Esophagus muscularis mucosa (tissue), 4 donors: Measurements from ENCODE around the gene SLC35G6. TPM values are rescaled to one million over a fixed set of nuclear protein-coding genes. Genes with fewer than 3 reads are reported as not detected.
"Not testable (repeated sequence)": the region's sequence is repeated elsewhere in the genome, so short reads cannot be mapped to it uniquely, and the experiment has no call there.

ENCODE experiments used
- DNase-seq: peaks from one replicate; pipeline ENCODE4 v3.0.0-alpha.2; 2017; ENCODE audit errors: extremely low spot score
- H3K27ac ChIP-seq, 4 donors: fragments of 200-600 bp; sonication (generic); replicated peaks in 1 of 4; 1 replicate in 3 of 4; 2 replicates in 1 of 4; pipeline ENCODE4 v1.5.1; 2016 to 2019; ENCODE audit warnings: mild to moderate bottlenecking in 1 of 4
- H3K27me3 ChIP-seq, 4 donors: fragments of 200-600 bp; sonication (generic); one replicate each; pipeline versions ENCODE4 v1.5.1 to v1.6.0; 2016 to 2019
- H3K36me3 ChIP-seq, 4 donors: fragments of 200-600 bp; sonication (generic); one replicate each; pipeline ENCODE4 v1.5.1; 2016 to 2019
- H3K4me1 ChIP-seq, 4 donors: fragments of 200-600 bp; sonication (generic); one replicate each; pipeline ENCODE4 v1.5.1; 2016 to 2019
- H3K4me3 ChIP-seq, 4 donors: fragments of 200-600 bp; sonication (generic); 1 replicate in 2 of 4; 2 replicates in 2 of 4; pipeline ENCODE4 v1.5.1; 2016 to 2019; ENCODE audit warnings: mild to moderate bottlenecking in 4 of 4, moderate library complexity in 1 of 4
- H3K9me3 ChIP-seq, 4 donors: fragments of 200-600 bp; sonication (generic); 1 replicate in 3 of 4; 2 replicates in 1 of 4; pipeline ENCODE4 v1.5.1; 2016 to 2019
- CTCF ChIP-seq, 3 experiments: fragments of 200-600 bp in 2 of 3; fragments of 450-650 bp in 1 of 3; sonication (generic) in 2 of 3; IDR thresholded peaks; one replicate each; pipeline ENCODE4 v1.5.1; 2017 to 2019; ENCODE audit warnings: antibody characterized with exemption in 3 of 3, mild to moderate bottlenecking in 2 of 3, moderate library complexity in 1 of 3
- EP300 ChIP-seq: sonication (generic); formaldehyde crosslinking; IDR thresholded peaks from one replicate; pipeline ENCODE4 v1.6.1; 2017; ENCODE audit warnings: antibody characterized with exemption
- POLR2A ChIP-seq: fragments of 450-650 bp; IDR thresholded peaks from one replicate; pipeline ENCODE4 v1.6.1; 2017; ENCODE audit warnings: antibody characterized with exemption, moderate library complexity, mild to moderate bottlenecking, low read depth
- POLR2AphosphoS5 ChIP-seq, 2 donors: sonication (generic); formaldehyde crosslinking; IDR thresholded peaks; one replicate each; pipeline ENCODE4 v1.6.1; 2017; ENCODE audit warnings: antibody characterized with exemption in 2 of 2
- WGBS: methylation state at CpG from one replicate; pipeline ENCODE4 v1.1.5; 2018; 5-methylcytosine and 5-hydroxymethylcytosine counted together
- intact Hi-C: fragments of 100-400 bp; cut with DNase I; formaldehyde crosslinking; loops from one replicate; pipeline ENCODE4 v1.15.1; 2023
- total RNA-seq, 4 donors: library from RNA; depleted of rRNA; stranded (reverse); fragments of >200 nt; gene quantifications; one replicate each; pipeline versions ENCODE4 v1.1.0 to v1.2.1, GENCODE V29; 2016

The SLC35G6 gene
- total RNA-seq: not detected

GRCh38 chr17:7481275-7481674 lies at the start of gene SLC35G6:
Gene SLC35G6 (plus strand): TSS chr17:7481446. CDS start chr17:7481517, 71 bp downstream.
- Histone ChIP-seq H3K4me1 (peaks cover 59 to 75% (median 73%) of the 10 kb centered on the region in 4 donors), H3K27ac (peak within 1 kb of the TSS; percentile 100), H3K4me3 (peak within 1 kb of the TSS; percentile 96 to 100 (median 100))
- H3K36me3 ChIP-seq, DNase-seq, H3K27me3 ChIP-seq, intact Hi-C loops, H3K9me3 ChIP-seq: not testable (repeated sequence)
- WGBS: 99% methylated on average over 4 of the region's 4 CpGs

GRCh38 chr17:7432296-7432695 lies 49.0 kb upstream of the SLC35G6 start:
- 96% methylated on average over 7 of the region's 11 CpGs for WGBS
- no peak for TF ChIP-seq CTCF (IDR thresholded peaks at IDR 0.05)
- TF ChIP-seq POLR2AphosphoS5 (IDR thresholded peaks at IDR 0.05): no peak
- TF ChIP-seq POLR2A: no peak
- TF ChIP-seq EP300: no peak
- peaks cover 0 to 46% (median under 1%) of the 10 kb centered on the region in 4 donors for H3K27me3 ChIP-seq
- intact Hi-C loops: no loop called here
- peaks cover 20 to 27% (median 27%) of the 10 kb centered on the region in 4 donors for H3K4me1 ChIP-seq
- DNase-seq: no peak
- no peak overlapping the region for H3K27ac ChIP-seq
- no peak overlapping the region for H3K4me3 ChIP-seq
- no peaks in the 10 kb centered on the region for H3K36me3 ChIP-seq
- no peaks in the 10 kb centered on the region for H3K9me3 ChIP-seq

GRCh38 chr17:7435676-7436555 lies 45.3 kb upstream of the SLC35G6 start:
- Histone ChIP-seq H3K4me3 (peak overlapping the region; percentile 41 to 62 (median 46)), H3K27ac (peak overlapping the region; percentile 27 to 64 (median 54)), H3K27me3 (peaks cover 0 to 82% (median 32%) of the 10 kb centered on the region in 4 donors), H3K36me3 (no peaks in the 10 kb centered on the region), H3K9me3 (no peaks in the 10 kb centered on the region), H3K4me1 (peaks cover 57 to 63% (median 61%) of the 10 kb centered on the region in 4 donors)
- DNase-seq: no peak
- 15% methylated on average over 34 of the region's 49 CpGs for WGBS
- TF ChIP-seq POLR2A: no peak
- TF ChIP-seq EP300: no peak
- no peak for TF ChIP-seq POLR2AphosphoS5 (IDR thresholded peaks at IDR 0.05)
- peak in 1 of 3 experiments; percentile 5 for TF ChIP-seq CTCF (IDR thresholded peaks at IDR 0.05)
- intact Hi-C loops: loop anchor here (2.0 to 5.0 kb wide), 4 partner anchors 31 to 121 kb away; partner anchors contain the start of genes TMEM256 and TNFSF13

GRCh38 chr17:7436556-7437368 lies 44.5 kb upstream of the SLC35G6 start:
- DNase-seq: no peak
- peak overlapping the region; percentile 41 to 62 (median 46) for H3K4me3 ChIP-seq
- H3K36me3 ChIP-seq: no peaks in the 10 kb centered on the region
- H3K27me3 ChIP-seq: peaks cover 0 to 90% (median 37%) of the 10 kb centered on the region in 4 donors
- intact Hi-C loops: loop anchor here (2.0 to 5.0 kb wide), 4 partner anchors 32 to 121 kb away; partner anchors contain the start of genes TMEM256 and TNFSF13
- peaks cover 57 to 71% (median 67%) of the 10 kb centered on the region in 4 donors for H3K4me1 ChIP-seq
- TF ChIP-seq POLR2A (no peak), EP300 (no peak), POLR2AphosphoS5 (IDR thresholded peaks at IDR 0.05) (peak; percentile 54 to 58), CTCF (IDR thresholded peaks at IDR 0.05) (peak; percentile 92 to 96 (median 93))
- no peaks in the 10 kb centered on the region for H3K9me3 ChIP-seq
- peak overlapping the region; percentile 59 to 75 (median 66) for H3K27ac ChIP-seq
- 20% methylated on average over 27 of the region's 92 CpGs for WGBS
